Mesendoderm (in vitro differentiated cells): ENCODE results near the gene KCNB1.
A peak's percentile ranks its signal among the peaks of the same experiment; 100 is the strongest.

ENCODE experiments used
- DNase-seq: peaks from one replicate; pipeline ENCODE4 v3.0.0; 2013
- H2AK5ac ChIP-seq: 2 replicates; pipeline ENCODE4 v1.6.1; 2013; ENCODE audit warnings: low read length, inconsistent platforms
- H2BK120ac ChIP-seq: 2 replicates; pipeline ENCODE4 v1.6.1; 2013; ENCODE audit warnings: low read depth, mild to moderate bottlenecking, low read length, moderate library complexity, mixed read lengths
- H2BK15ac ChIP-seq: replicated peaks from 2 replicates; pipeline ENCODE4 v1.6.1; 2013; ENCODE audit warnings: low read depth, mild to moderate bottlenecking, moderate library complexity
- H2BK5ac ChIP-seq: 2 replicates; pipeline ENCODE4 v1.6.1; 2013; ENCODE audit warnings: low read length, inconsistent platforms
- H3K18ac ChIP-seq: 2 replicates; pipeline ENCODE4 v1.6.1; 2013; ENCODE audit warnings: mild to moderate bottlenecking, low read length, mixed read lengths
- H3K23ac ChIP-seq: one replicate; pipeline ENCODE4 v1.6.1; 2013; ENCODE audit warnings: low read length
- H3K27ac ChIP-seq: 2 replicates; pipeline ENCODE4 v1.5.1; 2013; ENCODE audit warnings: low read depth, mild to moderate bottlenecking, inconsistent platforms, low read length, moderate library complexity
- H3K27me3 ChIP-seq: 2 replicates; pipeline ENCODE4 v1.6.1; 2013; ENCODE audit warnings: low read length, control low read depth, mild to moderate bottlenecking, inconsistent platforms; ENCODE audit not compliant: insufficient read depth, poor library complexity
- H3K36me3 ChIP-seq: 2 replicates; pipeline ENCODE4 v1.6.1; 2013; ENCODE audit warnings: low read length, inconsistent platforms; ENCODE audit not compliant: control insufficient read depth, insufficient read depth
- H3K4ac ChIP-seq: one replicate; pipeline ENCODE4 v1.6.1; 2013; ENCODE audit warnings: low read depth, mild to moderate bottlenecking, low read length, moderate library complexity
- H3K4me1 ChIP-seq: 2 replicates; pipeline ENCODE4 v1.6.1; 2013; ENCODE audit warnings: low read depth, low read length, inconsistent platforms; ENCODE audit not compliant: control insufficient read depth
- H3K4me2 ChIP-seq: 2 replicates; pipeline ENCODE4 v1.6.1; 2013; ENCODE audit warnings: low read length
- H3K4me3 ChIP-seq: 2 replicates; pipeline ENCODE4 v1.5.1; 2013; ENCODE audit warnings: mild to moderate bottlenecking, low read length
- H3K56ac ChIP-seq: one replicate; pipeline ENCODE4 v1.6.1; 2013; ENCODE audit warnings: low read length
- H3K79me1 ChIP-seq: 2 replicates; pipeline ENCODE4 v1.6.1; 2013; ENCODE audit warnings: low read length, inconsistent platforms
- H3K79me2 ChIP-seq: 2 replicates; pipeline ENCODE4 v1.6.1; 2013; ENCODE audit warnings: mild to moderate bottlenecking, low read length; ENCODE audit not compliant: control insufficient read depth, insufficient read depth
- H3K9ac ChIP-seq: 2 replicates; pipeline ENCODE4 v1.6.1; 2013; ENCODE audit warnings: low read length, inconsistent platforms
- H4K5ac ChIP-seq: one replicate; pipeline ENCODE4 v1.6.1; 2013; ENCODE audit warnings: low read length
- H4K8ac ChIP-seq: one replicate; pipeline ENCODE4 v1.6.1; 2013; ENCODE audit warnings: low read depth, mild to moderate bottlenecking, control low read depth, low read length, moderate library complexity
- WGBS: extraction: QIAGEN DNeasy Blood & Tissue Kit; methylation state at CpG from one replicate; pipeline ENCODE4 v1.1.7; 2013; ENCODE audit warnings: low lambda C conversion rate, missing lambda C conversion rate; ENCODE audit not compliant: insufficient coverage; ENCODE audit errors: extremely low coverage; 5-methylcytosine and 5-hydroxymethylcytosine counted together

KCNB1 gene

GRCh38 chr20:49497398-49497669, 14.9 kb upstream of the KCNB1 start:
- no peaks in the 10 kb centered on the region for H3K79me1 ChIP-seq
- H3K4me1 ChIP-seq = peaks cover 6% of the 10 kb centered on the region
- no peak overlapping the region for H2BK120ac ChIP-seq
- no peaks in the 10 kb centered on the region for H3K27me3 ChIP-seq
- H3K79me2 ChIP-seq = no peaks in the 10 kb centered on the region
- H3K56ac ChIP-seq = no peak overlapping the region
- H4K5ac ChIP-seq = no peak overlapping the region
- no peak overlapping the region for H3K4ac ChIP-seq
- H3K36me3 ChIP-seq = no peaks in the 10 kb centered on the region
- H2BK5ac ChIP-seq = no peak overlapping the region
- H3K18ac ChIP-seq = no peak overlapping the region
- no peak for DNase-seq
- no peak overlapping the region for H4K8ac ChIP-seq
- no peak overlapping the region for H3K4me2 ChIP-seq
- no CpG with 5 or more reads among the region's 1 CpG for WGBS
- H2AK5ac ChIP-seq = no peak overlapping the region
- no peak overlapping the region for H3K27ac ChIP-seq
- H3K9ac ChIP-seq = no peak overlapping the region
- H2BK15ac ChIP-seq = no peak overlapping the region
- no peak overlapping the region for H3K4me3 ChIP-seq
- H3K23ac ChIP-seq = no peak overlapping the region

GRCh38 chr20:49496553-49497397, 14.3 kb upstream of the KCNB1 start:
- Histone ChIP-seq H3K9ac (no peak overlapping the region), H3K27ac (no peak overlapping the region), H3K79me1 (no peaks in the 10 kb centered on the region), H3K36me3 (no peaks in the 10 kb centered on the region), H3K4ac (no peak overlapping the region), H4K5ac (no peak overlapping the region), H3K4me2 (no peak overlapping the region), H3K56ac (no peak overlapping the region), H2BK5ac (no peak overlapping the region), H3K27me3 (no peaks in the 10 kb centered on the region), H3K18ac (no peak overlapping the region), H2BK120ac (no peak overlapping the region), H2AK5ac (no peak overlapping the region), H3K4me1 (peaks cover 6% of the 10 kb centered on the region), H3K79me2 (no peaks in the 10 kb centered on the region), H3K4me3 (no peak overlapping the region), H2BK15ac (no peak overlapping the region), H3K23ac (no peak overlapping the region), H4K8ac (no peak overlapping the region)
- DNase-seq = peak; percentile 62
- no CpG with 5 or more reads among the region's 5 CpGs for WGBS

- Histone ChIP-seq H3K27me3 (no peaks in the 10 kb centered on the region), H4K8ac (no peak overlapping the region), H3K27ac (no peak overlapping the region), H2BK5ac (no peak overlapping the region), H3K36me3 (no peaks in the 10 kb centered on the region), H3K56ac (no peak overlapping the region), H2AK5ac (no peak overlapping the region), H3K4me1 (peaks cover 6% of the 10 kb centered on the region), H2BK15ac (no peak overlapping the region), H3K4ac (no peak overlapping the region), H3K79me2 (no peaks in the 10 kb centered on the region), H3K4me3 (no peak overlapping the region), H2BK120ac (no peak overlapping the region), H3K9ac (no peak overlapping the region), H3K18ac (no peak overlapping the region), H3K23ac (no peak overlapping the region), H4K5ac (no peak overlapping the region), H3K4me2 (no peak overlapping the region), H3K79me1 (no peaks in the 10 kb centered on the region)
- WGBS = 100% methylated on average over 2 of the region's 4 CpGs
- no peak for DNase-seq
Observed at GRCh38 chr20:49496043-49496442, 13.6 kb upstream of the KCNB1 start.

- Histone ChIP-seq H3K79me2 (no peaks in the 10 kb centered on the region), H3K27me3 (peaks cover 3% of the 10 kb centered on the region), H3K23ac (no peak overlapping the region), H3K79me1 (no peaks in the 10 kb centered on the region), H2BK5ac (no peak overlapping the region), H3K4me1 (no peaks in the 10 kb centered on the region), H3K56ac (no peak overlapping the region), H3K36me3 (no peaks in the 10 kb centered on the region), H3K9ac (no peak overlapping the region), H3K18ac (no peak overlapping the region), H2BK15ac (no peak overlapping the region), H4K5ac (no peak overlapping the region), H3K4me3 (no peak overlapping the region), H2AK5ac (no peak overlapping the region), H3K4me2 (no peak overlapping the region), H2BK120ac (no peak overlapping the region), H4K8ac (no peak overlapping the region), H3K4ac (no peak overlapping the region), H3K27ac (no peak overlapping the region)
- no peak for DNase-seq
- no CpG with 5 or more reads among the region's 1 CpG for WGBS
Observed at GRCh38 chr20:49490689-49491088, 8.2 kb upstream of the KCNB1 start.

- Histone ChIP-seq H3K79me2 (no peaks in the 10 kb centered on the region), H2AK5ac (no peak overlapping the region), H3K18ac (no peak overlapping the region), H2BK15ac (no peak overlapping the region), H3K9ac (no peak overlapping the region), H3K36me3 (no peaks in the 10 kb centered on the region), H3K79me1 (no peaks in the 10 kb centered on the region), H3K23ac (no peak overlapping the region), H4K5ac (no peak overlapping the region), H3K4me3 (no peak overlapping the region), H3K27me3 (peaks cover 3% of the 10 kb centered on the region), H4K8ac (no peak overlapping the region), H3K4me1 (no peaks in the 10 kb centered on the region), H3K27ac (no peak overlapping the region), H3K56ac (no peak overlapping the region), H3K4me2 (no peak overlapping the region), H3K4ac (no peak overlapping the region), H2BK120ac (no peak overlapping the region), H2BK5ac (no peak overlapping the region)
- no peak for DNase-seq
- no CpG with 5 or more reads among the region's 5 CpGs for WGBS
Observed at GRCh38 chr20:49489688-49490087, 7.2 kb upstream of the KCNB1 start.

GRCh38 chr20:49486064-49486463, 3.6 kb upstream of the KCNB1 start:
- H3K4me3 ChIP-seq = no peak overlapping the region
- no peak for DNase-seq
- no peak overlapping the region for H3K56ac ChIP-seq
- H3K79me2 ChIP-seq = no peaks in the 10 kb centered on the region
- no peaks in the 10 kb centered on the region for H3K36me3 ChIP-seq
- no peak overlapping the region for H2BK15ac ChIP-seq
- H3K4me1 ChIP-seq = no peaks in the 10 kb centered on the region
- H3K27ac ChIP-seq = no peak overlapping the region
- H3K4ac ChIP-seq = no peak overlapping the region
- no peak overlapping the region for H4K5ac ChIP-seq
- H4K8ac ChIP-seq = no peak overlapping the region
- H2AK5ac ChIP-seq = no peak overlapping the region
- H3K9ac ChIP-seq = no peak overlapping the region
- no peak overlapping the region for H3K23ac ChIP-seq
- no peak overlapping the region for H3K18ac ChIP-seq
- no peak overlapping the region for H2BK5ac ChIP-seq
- no peak overlapping the region for H3K4me2 ChIP-seq
- no peaks in the 10 kb centered on the region for H3K79me1 ChIP-seq
- H3K27me3 ChIP-seq = peaks cover 3% of the 10 kb centered on the region
- no peak overlapping the region for H2BK120ac ChIP-seq
